HUDEP-2 (cell line): ENCODE measurements around the gene CRYBB1.

Source experiments
- DNase-seq, 76 experiments: peaks; one replicate each; lab custom pipeline; 2025; ENCODE audit not compliant: unreplicated experiment in 76 of 76; lab: John Stamatoyannopoulos, UW

Gene CRYBB1

GRCh38 chr22:26559961-26560575 is 57.8 kb downstream of the CRYBB1 start:
- no peak for DNase-seq

- no peak for DNase-seq
Measured at GRCh38 chr22:26558248-26558895, 59.5 kb downstream of the CRYBB1 start.

- no peak for DNase-seq
Measured at GRCh38 chr22:26556904-26557303, 60.9 kb downstream of the CRYBB1 start.

GRCh38 chr22:26555478-26555877 is 62.3 kb downstream of the CRYBB1 start:
- no peak for DNase-seq

GRCh38 chr22:26554956-26555355 is 62.9 kb downstream of the CRYBB1 start:
- DNase-seq, result no peak

- DNase-seq, result no peak
Measured at GRCh38 chr22:26553056-26553752, 64.6 kb downstream of the CRYBB1 start.

GRCh38 chr22:26552466-26552865 is 65.4 kb downstream of the CRYBB1 start:
- DNase-seq, result no peak

GRCh38 chr22:26551568-26551967 is 66.3 kb downstream of the CRYBB1 start:
- no peak for DNase-seq

GRCh38 chr22:26550498-26551033 is 67.3 kb downstream of the CRYBB1 start:
- DNase-seq, result no peak

GRCh38 chr22:26549902-26550497 is 67.8 kb downstream of the CRYBB1 start:
- no peak for DNase-seq
